GM12864 (cell line): ENCODE results near the gene PML.

Experiments used
- DNase-seq: peaks from one replicate; pipeline ENCODE4 v3.0.0-alpha.2; 2011; ENCODE audit warnings: low read depth
- H3K4me3 ChIP-seq: 2 replicates; pipeline ENCODE4 v1.5.1; 2011; ENCODE audit warnings: mild to moderate bottlenecking, low read depth, low read length, control low read depth
- TF ChIP-seq, protein P1 (sequence below): IDR thresholded peaks from 2 replicates; pipeline ENCODE4 v1.5.1; 2011; ENCODE audit warnings: low read depth, mild to moderate bottlenecking, moderate library complexity, low read length, control low read depth, inconsistent platforms; ENCODE audit errors: missing control alignments

The PML gene

DNA sequence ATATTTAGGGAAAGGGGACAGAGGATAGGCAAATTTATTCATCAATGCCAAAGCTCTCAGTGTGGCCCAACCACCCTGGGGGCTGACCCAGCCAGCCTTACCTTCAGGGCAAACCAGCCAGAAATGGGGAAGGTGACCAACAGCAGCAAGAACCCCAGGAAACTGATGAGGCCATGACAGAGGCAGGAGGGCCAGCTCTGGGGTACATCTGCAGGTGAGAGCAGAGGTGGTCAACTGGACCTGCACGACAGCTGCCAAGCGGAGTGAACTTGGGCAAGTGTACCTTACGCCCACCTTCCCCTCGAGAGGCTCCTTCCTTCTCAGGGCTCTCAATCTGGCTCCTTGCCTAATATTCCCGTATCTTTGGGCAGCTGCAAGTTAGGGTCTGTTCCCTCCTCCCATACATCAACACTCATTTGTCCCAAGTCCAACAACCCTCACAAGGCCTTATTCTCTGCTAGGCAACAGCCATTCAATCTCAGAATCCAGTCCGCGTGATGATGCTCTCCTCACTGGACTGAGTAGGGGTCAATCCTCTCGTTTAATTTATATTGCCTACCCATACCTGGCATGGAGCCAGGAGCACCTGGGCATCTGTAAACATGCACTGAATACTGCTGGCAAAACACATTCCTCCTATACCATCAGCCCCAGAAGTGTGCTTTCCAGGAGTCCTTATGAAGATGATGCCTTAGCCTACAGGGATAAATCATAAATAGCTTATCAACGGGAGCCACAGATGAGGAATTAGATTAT, 4.1 kb upstream of the PML start:
- TF ChIP-seq, protein P1, sequence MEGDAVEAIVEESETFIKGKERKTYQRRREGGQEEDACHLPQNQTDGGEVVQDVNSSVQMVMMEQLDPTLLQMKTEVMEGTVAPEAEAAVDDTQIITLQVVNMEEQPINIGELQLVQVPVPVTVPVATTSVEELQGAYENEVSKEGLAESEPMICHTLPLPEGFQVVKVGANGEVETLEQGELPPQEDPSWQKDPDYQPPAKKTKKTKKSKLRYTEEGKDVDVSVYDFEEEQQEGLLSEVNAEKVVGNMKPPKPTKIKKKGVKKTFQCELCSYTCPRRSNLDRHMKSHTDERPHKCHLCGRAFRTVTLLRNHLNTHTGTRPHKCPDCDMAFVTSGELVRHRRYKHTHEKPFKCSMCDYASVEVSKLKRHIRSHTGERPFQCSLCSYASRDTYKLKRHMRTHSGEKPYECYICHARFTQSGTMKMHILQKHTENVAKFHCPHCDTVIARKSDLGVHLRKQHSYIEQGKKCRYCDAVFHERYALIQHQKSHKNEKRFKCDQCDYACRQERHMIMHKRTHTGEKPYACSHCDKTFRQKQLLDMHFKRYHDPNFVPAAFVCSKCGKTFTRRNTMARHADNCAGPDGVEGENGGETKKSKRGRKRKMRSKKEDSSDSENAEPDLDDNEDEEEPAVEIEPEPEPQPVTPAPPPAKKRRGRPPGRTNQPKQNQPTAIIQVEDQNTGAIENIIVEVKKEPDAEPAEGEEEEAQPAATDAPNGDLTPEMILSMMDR: no peak
- no peak overlapping the region for H3K4me3 ChIP-seq
- no peak for DNase-seq

DNA sequence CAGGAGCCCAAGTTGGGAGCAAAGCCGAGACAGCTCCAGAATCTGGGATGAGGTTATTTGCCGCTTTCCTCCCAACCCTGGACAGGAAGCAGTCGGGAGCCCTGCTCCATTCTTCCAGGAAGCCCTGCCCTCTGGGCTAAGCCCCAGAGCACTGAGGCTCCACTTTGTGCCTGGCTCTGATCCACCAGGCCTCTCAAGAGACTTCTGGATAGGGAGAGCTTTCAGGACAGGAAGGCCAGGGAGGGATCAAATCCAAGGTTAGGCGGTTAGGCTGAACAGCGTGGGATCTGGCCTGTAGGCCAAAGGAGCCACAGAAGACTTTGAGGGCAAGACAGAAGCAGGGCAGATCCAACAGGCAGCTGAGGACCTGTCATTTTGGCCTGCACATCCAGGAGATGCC, 3.3 kb upstream of the PML start:
- H3K4me3 ChIP-seq: peak overlapping the region; percentile 65
- no peak for DNase-seq
- TF ChIP-seq, protein P1: no peak

DNA sequence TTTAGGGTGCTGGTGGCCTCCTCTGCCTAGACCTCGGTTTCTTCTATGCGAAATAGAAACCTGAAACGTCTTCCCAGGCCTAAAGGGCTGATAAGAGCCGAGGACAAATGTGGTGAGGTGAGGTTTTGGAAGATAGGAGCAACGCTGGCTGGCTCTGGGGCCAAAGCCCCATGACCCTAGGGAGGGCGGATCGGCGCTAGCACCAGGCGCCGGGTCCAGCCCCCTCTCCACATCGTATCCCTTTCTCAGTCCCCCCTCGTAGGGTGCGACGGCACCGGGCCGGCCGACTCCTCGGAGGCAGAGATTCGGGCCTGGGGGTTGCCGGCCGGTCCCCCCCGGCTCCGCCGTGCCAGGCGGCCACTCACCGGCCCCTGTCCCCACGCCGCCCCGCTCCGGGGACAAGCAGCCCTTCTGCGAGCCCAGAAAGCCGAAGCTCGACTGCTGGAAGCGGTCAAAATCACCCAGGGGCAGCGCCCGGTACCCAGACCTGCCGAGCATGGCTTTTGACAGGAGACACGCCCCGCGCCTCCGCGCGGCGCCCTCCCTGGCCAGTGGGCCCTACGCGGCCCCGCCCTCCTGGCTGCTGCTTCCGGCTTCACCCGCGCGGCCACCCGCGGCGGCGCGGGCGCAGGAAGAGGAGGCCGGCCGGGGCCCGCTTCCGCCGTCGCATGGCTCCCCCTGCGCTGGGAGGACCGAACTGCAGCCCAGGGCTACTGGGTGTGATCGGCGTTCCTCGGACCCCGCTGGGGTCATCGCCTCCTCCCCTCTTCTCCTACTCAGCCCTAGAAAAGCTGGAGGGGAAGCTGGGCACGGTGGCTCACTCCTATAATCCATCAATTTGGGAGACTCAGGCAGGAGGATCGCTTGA, 2.6 kb upstream of the PML start, which contains the start of gene STOML1:
Gene STOML1 (minus strand): TSS at position 570 of the 868 bp plus-strand sequence. CDS start 72 bp downstream, at position 498.
- peak; percentile 82 for DNase-seq
- H3K4me3 ChIP-seq: peak within 1 kb of the TSS; percentile 65
- TF ChIP-seq, protein P1: peak; percentile 87

DNA sequence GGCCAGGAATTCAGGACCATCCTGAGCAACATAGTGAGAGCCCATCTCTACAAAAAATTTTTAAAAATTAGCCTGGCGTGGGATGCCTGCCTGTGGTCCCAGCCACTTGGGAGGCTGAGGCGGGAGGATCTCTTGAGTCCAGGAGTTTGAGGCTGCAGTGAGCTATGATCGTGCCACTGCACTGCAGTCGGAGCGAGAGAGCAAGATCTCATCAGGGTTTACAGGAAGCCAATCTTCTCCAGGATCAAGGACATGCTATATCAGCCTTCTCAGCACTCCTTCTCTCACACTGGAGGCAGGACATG, 2.0 kb upstream of the PML start:
- TF ChIP-seq, protein P1: no peak
- H3K4me3 ChIP-seq: peak overlapping the region; percentile 17; the same call in 1 of the 2 replicates
- DNase-seq: no peak

DNA sequence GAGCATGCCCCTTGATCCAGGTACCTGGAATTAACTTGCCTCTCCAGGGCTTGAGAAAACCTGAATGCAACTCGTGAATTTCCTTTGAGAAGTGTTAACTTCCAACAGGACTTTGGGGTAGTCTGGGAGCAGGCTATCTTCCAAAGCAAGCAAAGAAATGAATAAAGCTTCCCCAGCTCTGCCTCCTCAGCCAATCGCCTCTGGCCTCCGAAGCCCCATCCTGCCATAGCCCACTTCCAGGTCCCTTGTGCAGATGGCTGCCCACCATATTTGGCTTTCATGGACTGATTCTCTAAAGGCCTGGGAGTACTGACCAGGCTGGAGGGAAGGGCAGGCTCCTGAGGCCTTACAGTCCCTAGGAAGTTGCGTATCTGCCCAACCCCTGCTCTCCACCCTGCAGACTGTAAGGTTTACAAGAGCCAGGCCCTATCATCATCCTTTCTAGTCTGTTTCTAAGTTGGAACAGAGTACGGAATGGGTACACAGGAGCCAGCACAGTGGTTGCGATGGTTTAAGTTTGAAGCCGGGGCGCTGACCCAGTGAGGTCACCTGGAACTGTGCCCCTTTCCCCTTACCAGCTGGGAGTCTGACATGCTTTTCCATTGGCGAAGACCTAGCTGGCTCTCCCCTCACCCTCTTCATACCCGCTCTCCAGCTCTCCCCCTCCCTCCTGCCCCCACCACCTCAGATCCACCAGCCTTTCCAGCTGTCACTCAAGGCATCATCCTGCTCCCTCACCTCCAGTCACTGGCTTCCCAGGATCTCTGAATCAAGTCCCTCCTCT, 1.1 kb upstream of the PML start:
- no peak overlapping the region for H3K4me3 ChIP-seq
- DNase-seq: no peak
- TF ChIP-seq, protein P1: no peak

DNA sequence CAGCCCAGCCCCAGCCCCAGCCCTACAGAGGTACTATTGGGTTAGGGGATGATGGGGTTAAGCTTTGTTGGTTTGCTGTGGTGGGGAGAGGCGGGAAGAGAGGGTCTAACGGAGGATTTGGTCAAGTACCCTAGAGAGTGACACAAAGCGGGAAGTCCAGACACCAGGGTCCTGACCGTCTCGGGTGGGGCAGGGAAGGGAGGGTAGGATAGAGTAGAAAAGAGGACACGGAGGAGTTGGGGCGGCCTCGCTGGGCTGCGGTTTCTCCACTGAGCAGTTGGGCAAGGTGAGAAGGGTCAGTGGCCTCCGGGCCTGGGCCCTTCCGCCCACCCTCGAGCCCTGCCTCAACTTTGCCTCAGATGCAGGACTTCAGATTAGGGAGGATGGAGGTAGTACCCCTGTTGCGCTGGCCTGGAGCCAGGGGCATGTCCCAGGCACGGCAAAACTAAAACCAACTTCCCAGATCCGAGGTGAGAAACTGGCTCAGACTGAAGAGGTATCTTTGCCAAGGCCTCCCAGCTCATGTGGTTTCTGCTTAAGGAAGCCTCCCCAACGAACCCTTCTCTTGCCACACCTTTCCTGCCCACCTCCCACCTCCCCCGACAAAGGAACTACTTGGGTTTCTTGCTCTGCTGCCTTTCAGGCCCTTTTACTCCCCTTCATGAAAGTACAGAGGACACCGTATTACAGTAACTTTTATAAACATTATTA, 551 bp downstream of the PML start:
- peak overlapping the region; percentile 73 for H3K4me3 ChIP-seq
- DNase-seq: no peak
- TF ChIP-seq, protein P1: no peak
